GM12878 (cell line): ENCODE data around the gene SAMD4A. TPM values are rescaled to one million over a fixed set of nuclear protein-coding genes. Genes with fewer than 3 reads are reported as not detected.

Source experiments
- ATAC-seq: fragments of 200-7000 bp; cut with Tn5 transposase; 3 replicates; pipeline ENCODE4 v1.9.1; 2020; ENCODE audit warnings: mild to moderate bottlenecking, moderate library complexity
- BruUV-seq: library from RNA; stranded (reverse); fragments of 400-500 nt; replicated peaks from 2 replicates; lab custom pipeline; 2021; lab: Mats Ljungman, UMichigan
- CTCF ChIA-PET: fragments of 300-600 bp; sonication (Branson Sonifier 250); formaldehyde crosslinking; extraction: SDS; loops from one replicate; lab custom pipeline; 2021; ENCODE audit warnings: inconsistent platforms; lab: Yijun Ruan, JAX
- POLR2A ChIA-PET: fragments of 350-600 bp; formaldehyde crosslinking; extraction: SDS; loops from one replicate; lab custom pipeline; 2021; ENCODE audit warnings: inconsistent platforms; lab: Charles Lee
- RAD21 ChIA-PET: fragments of 300-600 bp; sonication (Branson Sonifier 250); formaldehyde crosslinking; loops from one replicate; lab custom pipeline; 2023; ENCODE audit warnings: antibody characterized with exemption; ENCODE audit not compliant: unreplicated experiment; lab: Charles Lee
- SMC1A ChIA-PET: fragments of 300-600 bp; sonication (Branson Sonifier 250); formaldehyde crosslinking; loops from one replicate; lab custom pipeline; 2023; ENCODE audit not compliant: unreplicated experiment, uncharacterized antibody; lab: Charles Lee
- DNase-seq: peaks from one replicate; pipeline ENCODE4 v3.0.0-alpha.2; 2011; ENCODE audit warnings: low read depth, low spot score
- FAIRE-seq: peaks from 3 replicates; lab custom pipeline; 2011; peaks lifted over from hg19 to GRCh38; lab: Jason Lieb, UNC
- H2AFZ ChIP-seq: 2 replicates; pipeline ENCODE4 v1.6.0; 2011; ENCODE audit warnings: low read depth, low read length, control low read depth; ENCODE audit not compliant: control insufficient read depth
- H3K27ac ChIP-seq: 2 replicates; pipeline ENCODE4 v1.5.1; 2011; ENCODE audit warnings: control low read depth; ENCODE audit not compliant: control insufficient read depth, insufficient read depth
- H3K27me3 ChIP-seq, 2 experiments: replicated peaks in 1 of 2; 2 replicates each; pipeline versions ENCODE4 v1.6.0 to v1.6.1; 2011; ENCODE audit warnings: low read length in 1 of 2; ENCODE audit not compliant: control insufficient read depth in 2 of 2, insufficient read depth in 2 of 2
- H3K36me3 ChIP-seq, 2 experiments: 2 replicates each; pipeline ENCODE4 v1.5.1; 2011; ENCODE audit warnings: low read length in 1 of 2; ENCODE audit not compliant: control insufficient read depth in 2 of 2, insufficient read depth in 2 of 2
- H3K4me1 ChIP-seq: 2 replicates; pipeline ENCODE4 v1.6.1; 2011; ENCODE audit warnings: mild to moderate bottlenecking, low read length, moderate library complexity, mixed read lengths; ENCODE audit not compliant: control insufficient read depth, insufficient read depth
- H3K4me2 ChIP-seq: 2 replicates; pipeline ENCODE4 v1.6.0; 2011; ENCODE audit warnings: control low read depth; ENCODE audit not compliant: control insufficient read depth, insufficient read depth
- H3K4me3 ChIP-seq: fragments of 200-600 bp; sonication (generic); 2 replicates; pipeline ENCODE4 v1.5.1; 2016
- H3K79me2 ChIP-seq: 2 replicates; pipeline ENCODE4 v1.6.0; 2011; ENCODE audit warnings: low read length; ENCODE audit not compliant: control insufficient read depth, insufficient read depth
- H3K9ac ChIP-seq: 2 replicates; pipeline ENCODE4 v1.8.0; 2011; ENCODE audit warnings: low read length, control low read depth, mixed read lengths; ENCODE audit not compliant: control insufficient read depth, insufficient read depth
- H3K9me3 ChIP-seq: replicated peaks from 3 replicates; pipeline ENCODE4 v1.5.1; 2011; ENCODE audit warnings: mild to moderate bottlenecking, low read length; ENCODE audit not compliant: control insufficient read depth, insufficient read depth
- H4K20me1 ChIP-seq: 2 replicates; pipeline ENCODE4 v1.6.0; 2011; ENCODE audit not compliant: control insufficient read depth, insufficient read depth
- ATF7 ChIP-seq: fragments of 450-650 bp; IDR thresholded peaks from 2 replicates; pipeline ENCODE4 v1.6.1; 2016; ENCODE audit warnings: low read depth, mild to moderate bottlenecking
- EED ChIP-seq: sonication (generic); IDR thresholded peaks from 2 replicates; pipeline ENCODE4 v1.6.1; 2016; ENCODE audit warnings: antibody characterized with exemption, low read depth
- EGR1 ChIP-seq, 2 experiments: IDR thresholded peaks; 1 replicate in 1 of 2; 2 replicates in 1 of 2; pipeline ENCODE4 v1.6.1; 2011 to 2012; ENCODE audit warnings: low read depth in 2 of 2, low read length in 2 of 2, borderline replicate concordance in 1 of 2, mild to moderate bottlenecking in 1 of 2, moderate library complexity in 1 of 2
- IKZF1 ChIP-seq: fragments of 450-650 bp; conservative IDR thresholded peaks from 2 replicates; pipeline ENCODE4 v1.6.1; 2017; ENCODE audit warnings: antibody characterized with exemption, mild to moderate bottlenecking
- JUNB ChIP-seq: IDR thresholded peaks from 2 replicates; pipeline ENCODE4 v1.6.1; 2016; ENCODE audit warnings: antibody characterized with exemption, mild to moderate bottlenecking
- MXI1 ChIP-seq: fragments of 150-350 bp; IDR thresholded peaks from 2 replicates; pipeline ENCODE4 v1.6.1; 2011; ENCODE audit warnings: low read depth, mild to moderate bottlenecking, inconsistent platforms, low read length, improper control_type of control experiment
- NFYA ChIP-seq: IDR thresholded peaks from 2 replicates; pipeline ENCODE4 v1.6.1; 2011; ENCODE audit warnings: low read depth, mild to moderate bottlenecking, low read length, improper control_type of control experiment, borderline replicate concordance
- PAX5 ChIP-seq: IDR thresholded peaks from 2 replicates; pipeline ENCODE4 v1.6.1; 2011; ENCODE audit warnings: low read depth, low read length, borderline replicate concordance
- PML ChIP-seq: IDR thresholded peaks from 2 replicates; pipeline ENCODE4 v1.6.1; 2012; ENCODE audit warnings: low read length, inconsistent platforms
- RAD51 ChIP-seq: fragments of 450-650 bp; IDR thresholded peaks from 2 replicates; pipeline ENCODE4 v1.6.1; 2016; ENCODE audit warnings: moderate library complexity, mild to moderate bottlenecking, inconsistent platforms
- RB1 ChIP-seq: fragments of 450-650 bp; formaldehyde crosslinking; IDR thresholded peaks from 2 replicates; pipeline ENCODE4 v1.6.1; 2017; ENCODE audit warnings: mild to moderate bottlenecking, borderline replicate concordance
- SMC3 ChIP-seq: IDR thresholded peaks from 2 replicates; pipeline ENCODE4 v1.6.1; 2011; ENCODE audit warnings: low read length, improper control_type of control experiment, borderline replicate concordance
- SP1 ChIP-seq: IDR thresholded peaks from one replicate; pipeline ENCODE4 v1.6.1; 2011; ENCODE audit warnings: low read depth, low read length
- SPI1 ChIP-seq: IDR thresholded peaks from 2 replicates; pipeline ENCODE4 v1.6.1; 2011; ENCODE audit warnings: low read depth, mild to moderate bottlenecking, low read length, moderate library complexity, borderline replicate concordance; ENCODE audit not compliant: insufficient read depth
- SUPT20H ChIP-seq: IDR thresholded peaks from 2 replicates; pipeline ENCODE4 v1.6.1; 2011; ENCODE audit warnings: low read depth, mild to moderate bottlenecking, low read length, moderate library complexity, borderline replicate concordance; ENCODE audit not compliant: control insufficient read depth
- ZNF217 ChIP-seq: fragments of 450-650 bp; IDR thresholded peaks from 2 replicates; pipeline ENCODE4 v1.6.1; 2017; ENCODE audit warnings: antibody characterized with exemption, mild to moderate bottlenecking
- ZNF622 ChIP-seq: fragments of 450-650 bp; IDR thresholded peaks from 2 replicates; pipeline ENCODE4 v1.6.1; 2017; ENCODE audit warnings: mild to moderate bottlenecking, inconsistent platforms
- WGBS: methylation state at CpG from one replicate; pipeline ENCODE4 v1.1.6; 2016; ENCODE audit warnings: low lambda C conversion rate; ENCODE audit not compliant: insufficient replicate concordance, insufficient coverage; ENCODE audit errors: missing lambda C conversion rate; 5-methylcytosine and 5-hydroxymethylcytosine counted together
- in situ Hi-C: fragments of 300-500 bp; cut with MboI; formaldehyde crosslinking; loops from 9 replicates; pipeline ENCODE4 v1.14.3; 2018; ENCODE audit warnings: mixed read lengths
- intact Hi-C: fragments of 100-400 bp; cut with micrococcal nuclease; formaldehyde crosslinking; loops from one replicate; pipeline ENCODE4 v1.14.2; 2022; ENCODE audit not compliant: unreplicated experiment
- polyA plus RNA-seq, 11 experiments: library from polyadenylated mRNA; depleted of rRNA in 4 of 11; unstranded in 6 of 11; stranded (reverse) in 5 of 11; fragments of >200 nt; fragmentation: Nextera tagmentation in 4 of 11; fragmentation: Illumina TruSeq in 1 of 11; extraction: Ambion mirVana in 4 of 11; extraction: Trizol in 1 of 11; gene quantifications; 1 replicate in 1 of 11; 2 replicates in 10 of 11; pipeline versions ENCODE4 v1.2.1 to v1.2.3, GENCODE V29; 2011 to 2016; ENCODE audit warnings: inconsistent platforms in 2 of 11, missing spikeins in 2 of 11, low read depth in 1 of 11
- total RNA-seq, 4 experiments: library from RNA; depleted of rRNA in 3 of 4; stranded (reverse); fragments of >200 nt in 3 of 4; fragmentation: Illumina TruSeq in 1 of 4; extraction: Trizol in 1 of 4; gene quantifications; 2 replicates each; pipeline versions ENCODE4 v1.2.1 to v1.2.3, GENCODE V29; 2013 to 2021

Gene SAMD4A
- total and polyA plus RNA-seq, 10 of the 15 experiments (the other 5 are each of a cell fraction or from before 2014, with no cell fraction given): 0.05 to 0.56 (median 0.31) TPM

DNA sequence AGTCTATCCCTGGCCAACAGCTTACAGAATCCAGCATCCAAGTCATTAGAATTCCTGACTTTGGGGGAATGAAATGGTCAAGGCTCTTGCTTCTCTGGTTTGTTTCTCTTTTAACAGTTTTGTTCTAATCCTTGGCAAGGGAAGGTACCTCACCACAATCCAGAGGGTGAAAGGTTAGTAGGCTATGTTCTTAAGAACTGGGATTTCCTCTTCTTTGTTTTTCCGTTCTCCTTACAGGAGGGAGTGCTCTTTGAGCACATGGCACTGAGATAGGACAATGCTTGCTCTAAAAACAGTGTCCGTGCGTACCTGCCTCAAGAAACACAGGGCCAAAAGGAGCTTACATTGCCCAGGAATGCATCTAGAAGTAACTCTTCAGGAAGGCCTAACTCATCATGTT, 179.1 kb downstream of the SAMD4A start:
- Histone ChIP-seq H3K9me3 (no peaks in the 10 kb centered on the region), H2AFZ (no peak overlapping the region), H4K20me1 (no peaks in the 10 kb centered on the region), H3K36me3 (no peaks in the 10 kb centered on the region), H3K27me3 (no peaks in the 10 kb centered on the region; a peak in 1 of 4 replicates), H3K79me2 (no peaks in the 10 kb centered on the region), H3K4me3 (no peak overlapping the region)
- ChIA-PET POLR2A (no interaction called here), CTCF (interaction anchor here (0.6 to 1.6 kb wide), 2 partner anchors 23 to 61 kb away, joined by 3 read pairs; no protein-coding TSS in a partner anchor), SMC1A (interaction anchor here (1.1 to 1.5 kb wide), 2 partner anchors 8 to 49 kb away, joined by 3 read pairs; no protein-coding TSS in a partner anchor), RAD21 (no interaction called here)
- ATAC-seq: no peak
- WGBS: 93% methylated on average over 3 of the region's 3 CpGs
- no TSS peak for BruUV-seq
- no peak for FAIRE-seq
- DNase-seq: no peak
- no peak for TF ChIP-seq PAX5
- TF ChIP-seq IKZF1: no peak
- no peak for TF ChIP-seq SMC3
- no peak for TF ChIP-seq ZNF217
- TF ChIP-seq RB1: no peak
- TF ChIP-seq MXI1: no peak
- TF ChIP-seq EGR1 (IDR thresholded peaks at IDR 0.05; ENCODE audit: borderline replicate concordance in 1 of 2, low read depth in 2 of 2, low read length in 2 of 2): no peak
- no peak for TF ChIP-seq EED
- TF ChIP-seq, all 136 proteins: peak for 0
- intact Hi-C loops (no loop called here), in situ Hi-C loops (no loop called here)
- Histone ChIP-seq H3K9ac (no peak overlapping the region), H3K4me2 (no peak overlapping the region), H3K4me1 (no peaks in the 10 kb centered on the region), H3K27ac (no peak overlapping the region)

DNA sequence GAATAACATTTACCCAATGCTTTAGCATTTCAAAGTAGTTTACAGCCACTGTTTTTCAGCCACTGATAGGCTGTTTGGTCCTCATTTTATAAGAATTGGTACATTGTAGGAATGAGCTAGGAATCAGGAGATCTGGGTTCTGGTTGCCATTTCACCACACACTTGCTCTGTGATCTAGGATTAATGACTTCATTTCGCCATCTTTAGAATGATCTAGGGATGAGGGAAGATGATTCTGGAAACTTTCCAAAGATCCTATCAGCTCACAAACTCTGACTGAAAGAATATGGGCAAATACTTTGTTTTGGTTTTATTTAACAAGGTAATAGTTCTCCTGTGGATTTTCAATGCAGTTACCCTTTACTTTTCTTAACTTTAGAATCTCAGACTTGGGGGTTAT, 180.7 kb downstream of the SAMD4A start:
- in situ Hi-C loops (no loop called here), intact Hi-C loops (no loop called here)
- ChIA-PET POLR2A (no interaction called here), SMC1A (interaction anchor here (1.4 kb wide), 1 partner anchor 26 kb away, joined by 3 read pairs; no protein-coding TSS in a partner anchor), RAD21 (interaction anchor here (1.1 kb wide), 1 partner anchor 18 kb away, joined by 4 read pairs; no protein-coding TSS in a partner anchor), CTCF (interaction anchor here (0.9 to 1.1 kb wide), 2 partner anchors 26 to 34 kb away, joined by 3 read pairs; no protein-coding TSS in a partner anchor)
- ATAC-seq (no peak), FAIRE-seq (no peak), DNase-seq (no peak)
- Histone ChIP-seq H3K9ac (no peak overlapping the region), H3K27ac (no peak overlapping the region), H3K79me2 (no peaks in the 10 kb centered on the region), H3K4me2 (no peak overlapping the region), H2AFZ (no peak overlapping the region), H4K20me1 (no peaks in the 10 kb centered on the region), H3K9me3 (no peaks in the 10 kb centered on the region), H3K27me3 (no peaks in the 10 kb centered on the region; a peak in 1 of 4 replicates), H3K36me3 (no peaks in the 10 kb centered on the region), H3K4me3 (no peak overlapping the region), H3K4me1 (no peaks in the 10 kb centered on the region)
- BruUV-seq: no TSS peak
- 33% methylated on average over 1 of the region's 1 CpG for WGBS
- no peak for TF ChIP-seq RAD51
- TF ChIP-seq SP1: no peak
- no peak for TF ChIP-seq ATF7
- TF ChIP-seq SPI1: no peak
- no peak for TF ChIP-seq ZNF622
- TF ChIP-seq JUNB: no peak
- TF ChIP-seq PML: no peak
- no peak for TF ChIP-seq NFYA
- TF ChIP-seq SUPT20H: no peak
